Globus pallidus (tissue), 1 donor: ENCODE results near the gene ASCC3.

Experiments used
- DNase-seq: peaks from one replicate; pipeline ENCODE4 v3.0.0-alpha.2; 2015; ENCODE audit warnings: low spot score

The ASCC3 gene

GRCh38 chr6:100592929-100593328 lies 288.2 kb downstream of the ASCC3 start:
- no peak for DNase-seq

GRCh38 chr6:100577425-100577824 lies 303.7 kb downstream of the ASCC3 start:
- no peak for DNase-seq

GRCh38 chr6:100575921-100576320 lies 305.2 kb downstream of the ASCC3 start:
- no peak for DNase-seq

- DNase-seq = no peak
These were observed 306.3 kb downstream of the ASCC3 start for GRCh38 chr6:100574836-100575235.

GRCh38 chr6:100573166-100573565 lies 308.0 kb downstream of the ASCC3 start:
- no peak for DNase-seq

GRCh38 chr6:100568255-100568654 lies 312.9 kb downstream of the ASCC3 start:
- no peak for DNase-seq

GRCh38 chr6:100566563-100566962 lies 314.6 kb downstream of the ASCC3 start:
- DNase-seq = no peak

- no peak for DNase-seq
These were observed 315.6 kb downstream of the ASCC3 start for GRCh38 chr6:100565439-100566104.

GRCh38 chr6:100559859-100560258 lies 321.3 kb downstream of the ASCC3 start:
- DNase-seq = no peak

- DNase-seq = no peak
These were observed 326.9 kb downstream of the ASCC3 start for GRCh38 chr6:100554228-100554627.

- no peak for DNase-seq
These were observed 327.9 kb downstream of the ASCC3 start for GRCh38 chr6:100553243-100553642.

GRCh38 chr6:100549406-100550167 lies 331.5 kb downstream of the ASCC3 start:
- no peak for DNase-seq

- no peak for DNase-seq
These were observed 343.0 kb downstream of the ASCC3 start for GRCh38 chr6:100538086-100538485.

GRCh38 chr6:100518588-100518987 lies 362.5 kb downstream of the ASCC3 start:
- no peak for DNase-seq

GRCh38 chr6:100517633-100518032 lies 363.5 kb downstream of the ASCC3 start:
- DNase-seq = no peak

GRCh38 chr6:100517106-100517505 lies 364.0 kb downstream of the ASCC3 start:
- no peak for DNase-seq

GRCh38 chr6:100514660-100515059 lies 366.5 kb downstream of the ASCC3 start:
- DNase-seq = no peak

- DNase-seq = no peak
These were observed 368.8 kb downstream of the ASCC3 start for GRCh38 chr6:100512203-100512862.

- no peak for DNase-seq
These were observed 372.0 kb downstream of the ASCC3 start for GRCh38 chr6:100509101-100509500.

- no peak for DNase-seq
These were observed 374.5 kb downstream of the ASCC3 start for GRCh38 chr6:100506651-100507050.

- DNase-seq = no peak
These were observed 376.1 kb downstream of the ASCC3 start for GRCh38 chr6:100504786-100505737.
